ENCODE measurements around the gene IDNK.

The IDNK gene

GRCh38 chr9:83630938-83631457 is 8.1 kb downstream of the IDNK start:
- DNase-seq (ENCODE audit: low read depth, low spot score) = no peak
- H3K27ac ChIP-seq = no peak overlapping the region

DNA sequence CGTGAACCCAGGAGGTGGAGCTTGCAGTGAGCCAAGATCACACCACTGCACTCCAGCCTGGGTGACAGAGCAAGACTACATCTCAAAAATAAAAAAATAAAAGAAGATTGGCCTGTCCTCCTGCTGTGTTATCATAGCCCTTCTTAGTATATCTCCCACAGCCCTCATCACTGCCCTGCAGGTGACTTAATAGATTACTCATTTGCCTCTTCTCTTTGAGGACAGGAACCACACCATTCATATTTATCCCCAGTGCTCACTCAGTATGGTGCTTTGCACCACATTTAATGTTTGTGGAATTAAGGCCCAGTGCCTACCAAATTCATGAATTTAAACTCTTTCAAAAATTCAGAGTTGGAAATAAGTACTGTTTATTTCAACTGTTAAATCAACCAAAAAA is 10.3 kb downstream of the IDNK start:
- no peak for DNase-seq (ENCODE audit: low read depth, low spot score)
- H3K27ac ChIP-seq = no peak overlapping the region

- no peak overlapping the region for H3K27ac ChIP-seq
- DNase-seq (ENCODE audit: low read depth, low spot score) = no peak
These were observed 10.7 kb downstream of the IDNK start for GRCh38 chr9:83633676-83634075.

DNA sequence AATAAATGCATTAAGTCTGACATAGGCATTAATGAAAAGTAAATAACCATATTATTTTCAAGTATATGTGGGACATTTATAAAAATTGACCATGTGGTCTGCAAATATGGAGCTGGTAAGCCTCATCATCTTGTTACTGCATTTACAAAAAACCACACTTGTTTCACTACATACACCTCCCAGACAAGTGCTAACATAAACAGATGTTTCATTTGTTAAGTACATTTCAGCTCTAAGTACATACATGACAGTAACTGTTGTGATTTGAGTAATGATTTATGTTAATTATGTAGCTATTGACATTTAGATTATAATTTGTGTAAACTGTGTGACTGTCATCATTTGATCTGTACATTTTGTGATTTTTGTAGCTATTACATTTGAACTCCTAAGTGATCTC is 13.9 kb downstream of the IDNK start:
- DNase-seq (ENCODE audit: low read depth, low spot score) = no peak
- H3K27ac ChIP-seq = no peak overlapping the region

DNA sequence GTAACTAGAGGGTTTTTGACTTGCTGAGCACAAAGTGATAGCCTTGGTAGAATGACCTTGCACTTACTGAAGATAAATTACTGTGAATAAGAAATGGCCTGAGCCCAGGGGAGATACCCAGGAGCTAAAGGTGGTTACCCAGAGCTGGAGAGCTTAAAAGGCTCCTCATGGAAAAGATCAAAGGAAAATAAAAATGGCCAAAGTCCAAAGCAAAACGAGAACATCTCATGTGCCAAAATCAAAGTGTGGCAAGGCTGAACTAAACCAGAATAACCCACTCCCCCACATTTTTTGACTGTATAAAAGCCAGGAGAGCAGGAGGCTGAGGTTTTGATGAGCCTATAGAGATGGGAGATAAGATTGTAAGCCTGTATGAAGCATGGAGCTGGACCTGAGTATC is 14.4 kb downstream of the IDNK start:
- no peak for DNase-seq (ENCODE audit: low read depth, low spot score)
- no peak overlapping the region for H3K27ac ChIP-seq

DNA sequence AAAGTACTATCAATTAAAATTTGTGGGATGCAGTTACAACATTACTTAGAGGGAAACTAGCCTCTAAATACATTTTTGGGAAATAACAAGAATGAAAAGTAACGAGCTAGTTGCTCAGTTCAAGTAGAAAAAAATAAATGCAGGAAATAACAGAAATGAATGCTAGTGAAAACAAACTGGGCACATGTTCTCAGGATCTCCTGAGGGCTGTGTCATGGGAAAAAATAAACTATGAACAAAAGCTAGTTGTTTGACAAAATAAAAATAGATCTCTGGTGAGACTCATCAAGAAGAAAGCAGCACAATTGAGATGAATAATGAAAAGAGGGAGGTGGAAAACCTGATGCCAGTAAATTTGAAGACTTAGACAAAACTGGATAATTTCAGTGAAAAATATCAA is 16.3 kb downstream of the IDNK start:
- DNase-seq (ENCODE audit: low read depth, low spot score) = no peak
- no peak overlapping the region for H3K27ac ChIP-seq

DNA sequence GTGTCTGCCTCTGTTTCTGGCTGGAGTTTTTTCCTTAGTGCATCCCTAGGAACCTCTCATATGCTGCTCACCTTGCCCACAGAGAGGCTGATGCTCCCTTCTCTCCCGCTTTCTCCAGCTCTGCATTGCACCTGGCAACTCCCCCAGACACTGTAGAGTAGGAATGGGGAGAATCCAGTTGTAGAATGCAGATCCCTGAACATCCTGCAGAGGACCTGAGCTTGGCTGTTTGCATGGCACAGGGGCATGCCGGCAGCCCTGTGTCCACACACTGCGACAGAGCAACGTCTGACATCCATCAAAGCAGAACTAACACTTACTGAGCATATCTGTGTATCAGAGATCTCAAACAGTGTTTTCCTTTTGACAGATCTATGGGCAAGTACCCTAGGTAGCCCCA is 19.9 kb downstream of the IDNK start:
- DNase-seq (ENCODE audit: low read depth, low spot score) = no peak
- no peak overlapping the region for H3K27ac ChIP-seq

GRCh38 chr9:83646500-83647239 is 23.7 kb downstream of the IDNK start:
- no peak overlapping the region for H3K27ac ChIP-seq
- no peak for DNase-seq (ENCODE audit: low read depth, low spot score)

DNA sequence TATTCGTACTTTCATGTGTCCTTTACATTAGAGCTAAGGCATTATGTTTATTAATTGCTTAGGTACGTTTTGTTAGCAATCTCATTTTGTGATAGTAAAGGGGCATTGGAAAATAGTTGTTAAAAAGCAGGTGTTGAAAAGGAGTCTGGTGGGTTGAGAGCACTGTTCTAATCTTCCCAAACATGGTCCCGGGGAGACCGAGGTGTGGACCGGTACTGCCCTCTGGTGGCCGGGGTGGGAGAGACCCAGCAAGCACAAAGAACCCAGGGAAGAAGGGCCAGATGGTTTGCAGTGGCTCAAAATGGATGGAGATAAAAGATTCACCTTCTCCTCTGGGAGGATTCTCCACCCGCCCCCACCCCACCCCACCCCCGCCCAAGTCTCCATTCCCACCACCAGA is 26.1 kb downstream of the IDNK start:
- no peak overlapping the region for H3K27ac ChIP-seq
- no peak for DNase-seq (ENCODE audit: low read depth, low spot score)

GRCh38 chr9:83649515-83649914 is 26.6 kb downstream of the IDNK start:
- H3K27ac ChIP-seq = no peak overlapping the region

DNA sequence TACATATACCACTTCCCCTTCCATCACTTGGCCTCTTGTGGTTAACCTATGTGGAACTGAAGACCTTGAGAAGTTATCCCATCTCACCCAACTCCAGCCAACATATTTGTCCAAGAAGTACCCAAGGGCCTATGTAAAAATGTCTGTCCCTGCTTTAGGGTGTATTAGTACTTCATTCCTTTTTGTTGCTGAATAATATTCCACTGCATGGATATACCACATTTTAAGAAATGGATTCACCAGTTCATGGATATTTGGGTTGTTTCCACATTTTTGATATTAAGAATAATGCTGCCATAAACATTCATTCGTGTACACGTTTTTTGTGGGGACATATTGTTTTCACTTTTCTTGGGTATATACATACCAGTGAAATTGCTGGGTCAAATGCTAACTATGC is 28.6 kb downstream of the IDNK start:
- H3K27ac ChIP-seq = no peak overlapping the region

More at GRCh38 chr9:83649515-83649914, 26.6 kb downstream of the IDNK start:
- DNase-seq (ENCODE audit: low read depth, low spot score) = no peak

GRCh38 chr9:83652433-83652832 is 29.5 kb downstream of the IDNK start:
- H3K27ac ChIP-seq = no peak overlapping the region
- no peak for DNase-seq (ENCODE audit: low read depth, low spot score)

More for the DNA sequence above, 28.6 kb downstream of the IDNK start:
- no peak for DNase-seq (ENCODE audit: low read depth, low spot score)

GRCh38 chr9:83655433-83655832 is 32.5 kb downstream of the IDNK start:
- DNase-seq (ENCODE audit: low read depth, low spot score) = no peak

DNA sequence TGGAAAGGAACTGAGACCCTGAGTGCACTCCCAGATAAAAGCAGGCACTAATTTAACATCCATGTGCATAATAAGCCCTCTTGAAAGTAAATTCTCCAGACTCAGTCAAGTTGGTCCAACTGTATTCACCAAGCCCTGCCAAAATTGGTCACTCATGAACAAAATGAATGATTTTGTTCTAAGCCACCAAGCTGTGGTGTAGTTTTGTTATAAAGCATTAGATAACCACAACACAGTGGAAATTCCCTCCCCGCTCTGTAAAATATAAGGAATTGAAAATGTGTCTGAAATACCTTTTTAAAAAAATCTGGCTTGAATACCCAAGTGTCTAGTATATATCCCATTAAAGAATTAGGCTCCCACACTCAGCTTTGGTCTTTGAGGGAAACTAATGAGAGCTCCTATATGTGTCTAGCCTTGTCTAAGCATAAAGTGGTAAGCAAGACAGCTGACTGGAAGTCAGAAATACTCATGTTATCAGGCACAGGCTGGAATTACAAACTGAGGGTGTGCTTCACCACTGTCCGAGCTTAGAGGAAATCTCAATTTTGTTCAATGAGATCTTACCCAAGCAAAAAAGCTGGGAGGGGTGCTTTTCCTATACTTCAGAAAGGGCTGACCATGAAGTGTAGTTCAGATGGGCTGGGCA is 33.2 kb downstream of the IDNK start:
- DNase-seq (ENCODE audit: low read depth, low spot score) = no peak
- H3K27ac ChIP-seq = no peak overlapping the region

More at GRCh38 chr9:83655433-83655832, 32.5 kb downstream of the IDNK start:
- no peak overlapping the region for H3K27ac ChIP-seq

- H3K27ac ChIP-seq = no peak overlapping the region
- DNase-seq (ENCODE audit: low read depth, low spot score) = no peak
These were observed 34.0 kb downstream of the IDNK start for GRCh38 chr9:83656952-83657351.

DNA sequence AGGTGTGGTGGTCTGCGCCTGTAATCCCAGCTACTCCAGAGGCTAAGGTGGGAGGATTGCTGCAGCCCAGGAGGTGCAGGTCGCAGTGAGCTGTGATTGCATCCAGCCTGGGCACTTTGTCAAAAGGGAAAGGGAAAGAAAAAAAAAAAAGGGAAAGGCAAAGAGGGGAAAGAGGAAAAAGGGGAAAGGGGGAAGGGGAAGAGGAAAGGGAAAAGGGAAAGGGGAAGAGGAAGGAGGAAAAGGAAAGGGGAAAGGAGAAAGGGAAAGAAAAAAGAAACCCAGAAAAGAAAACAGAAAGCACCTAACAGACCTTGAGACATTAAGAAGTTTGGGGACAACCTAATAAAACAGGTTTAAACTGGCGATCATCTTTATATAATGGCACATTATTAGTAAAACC is 40.0 kb downstream of the IDNK start:
- H3K27ac ChIP-seq = no peak overlapping the region
- no peak for DNase-seq (ENCODE audit: low read depth, low spot score)

DNA sequence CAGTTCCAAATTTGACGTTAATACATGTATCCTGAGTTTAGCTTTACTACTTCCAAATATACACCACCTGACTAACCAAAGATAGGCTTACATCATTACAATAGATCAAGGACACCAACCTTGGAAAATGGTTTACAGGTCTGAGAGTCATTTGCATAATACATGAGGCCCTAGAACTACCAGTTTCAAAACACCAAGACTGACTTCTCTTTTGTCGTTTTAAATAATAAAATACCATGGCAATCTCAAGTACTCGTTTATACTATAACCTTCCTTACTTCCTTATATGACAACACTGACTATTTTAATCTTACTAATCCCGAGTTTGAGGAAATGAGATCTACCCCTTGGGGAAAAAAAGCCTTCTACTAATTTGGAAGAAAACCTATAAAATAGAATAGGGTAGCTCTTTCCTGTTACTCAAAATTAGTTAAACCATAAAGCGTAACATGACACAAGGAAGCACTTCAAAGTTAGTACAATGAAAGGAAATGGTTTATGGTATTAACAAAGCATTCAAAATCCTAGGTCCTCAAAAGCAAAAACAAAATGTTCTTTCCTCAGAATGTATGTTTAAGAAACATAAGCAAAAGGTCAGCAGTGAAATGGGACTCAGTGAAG is 42.7 kb downstream of the IDNK start:
- no peak for DNase-seq (ENCODE audit: low read depth, low spot score)
- H3K27ac ChIP-seq = no peak overlapping the region

DNA sequence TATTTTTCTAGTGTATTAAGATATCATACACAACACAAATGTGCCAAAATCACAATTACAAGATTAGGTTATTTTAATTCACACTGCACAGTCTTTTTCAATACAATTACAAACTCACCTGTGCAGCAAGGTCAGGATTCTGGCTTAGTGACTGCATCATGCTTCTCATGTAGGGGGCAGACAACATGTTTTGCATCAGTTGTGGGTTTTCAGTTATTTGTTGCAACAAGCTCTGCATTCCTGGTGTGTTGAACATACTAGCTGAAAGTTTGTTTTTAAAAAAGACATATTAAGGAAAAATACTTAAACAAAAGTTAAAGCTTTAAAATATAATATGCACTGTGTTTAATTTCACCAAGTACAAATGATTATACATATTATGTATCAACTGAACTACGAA is 46.1 kb downstream of the IDNK start:
- no peak overlapping the region for H3K27ac ChIP-seq
- no peak for DNase-seq (ENCODE audit: low read depth, low spot score)

GRCh38 chr9:83670381-83670780 is 47.4 kb downstream of the IDNK start:
- DNase-seq (ENCODE audit: low read depth, low spot score) = no peak
- no peak overlapping the region for H3K27ac ChIP-seq

DNA sequence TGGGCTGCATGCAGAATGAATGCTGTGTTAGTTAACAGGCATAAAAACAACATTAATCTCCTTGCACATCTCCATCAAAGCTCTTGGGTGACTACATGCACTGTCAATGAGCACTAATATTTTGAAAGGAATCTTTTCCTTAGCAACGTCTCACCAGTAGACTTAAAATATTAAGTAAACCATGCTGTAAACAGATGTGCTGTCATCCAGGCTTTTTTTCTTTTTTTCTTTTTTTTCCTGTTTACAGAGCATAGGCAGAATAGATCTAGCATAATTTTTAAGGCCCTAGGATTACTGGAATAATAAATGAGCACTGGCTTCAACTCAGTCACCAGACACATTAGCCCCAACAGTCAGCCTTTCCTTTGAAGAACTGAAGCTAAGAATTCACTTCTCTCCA is 48.5 kb downstream of the IDNK start:
- DNase-seq (ENCODE audit: low read depth, low spot score) = no peak
- H3K27ac ChIP-seq = no peak overlapping the region

- DNase-seq (ENCODE audit: low read depth, low spot score) = no peak
- no peak overlapping the region for H3K27ac ChIP-seq
These were observed 52.5 kb downstream of the IDNK start for GRCh38 chr9:83675466-83675865.

All from epithelial cell of prostate (primary cell).